WTC11 (cell line): ENCODE results near the gene FHIT.

Source experiments
- NFE2L1 ChIP-seq: sonication (generic); formaldehyde crosslinking; IDR thresholded peaks from 2 replicates; pipeline ENCODE4 v1.8.1; 2023; ENCODE audit warnings: missing genetic modification reagents
- TF ChIP-seq, protein P1 (sequence below): sonication (generic); formaldehyde crosslinking; conservative IDR thresholded peaks from 2 replicates; pipeline ENCODE4 v1.8.1; 2022; ENCODE audit warnings: mild to moderate bottlenecking, missing genetic modification reagents

DNA sequence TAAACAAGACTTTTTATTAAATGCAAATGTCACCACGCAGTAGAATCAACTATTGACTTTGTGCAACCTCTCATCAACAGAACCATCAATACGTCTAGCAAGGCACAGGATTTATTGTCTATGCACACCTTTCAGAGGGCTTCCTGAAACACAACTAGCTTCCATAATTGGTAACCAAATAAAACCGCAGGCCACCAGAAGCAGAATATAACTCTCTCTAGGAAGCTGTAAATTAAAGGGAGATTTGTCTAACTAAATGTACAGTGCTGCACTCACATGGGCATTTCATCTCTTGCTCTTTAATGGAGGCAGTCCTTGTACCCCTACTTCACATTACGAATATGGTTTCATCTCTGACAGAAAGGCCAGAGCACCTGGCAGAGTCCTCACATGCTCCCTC, 93.0 kb downstream of the FHIT start:
- no peak for TF ChIP-seq NFE2L1 (CRISPR knock-in tag)
- TF ChIP-seq, protein P1, sequence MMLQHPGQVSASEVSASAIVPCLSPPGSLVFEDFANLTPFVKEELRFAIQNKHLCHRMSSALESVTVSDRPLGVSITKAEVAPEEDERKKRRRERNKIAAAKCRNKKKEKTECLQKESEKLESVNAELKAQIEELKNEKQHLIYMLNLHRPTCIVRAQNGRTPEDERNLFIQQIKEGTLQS = no peak
